ENCODE measurements around the gene MMP11.

- TF ChIP-seq CTCF (IDR thresholded peaks at IDR 0.05) = no peak
- TF ChIP-seq POLR2A (IDR thresholded peaks at IDR 0.05) = peak; percentile 75 to 77
Measured at GRCh38 chr22:23786752-23787599, 14.3 kb downstream of the MMP11 start, which contains the start of gene SMARCB1.
